Measurements from ENCODE around the gene NEXN. TPM values are rescaled to one million over a fixed set of nuclear protein-coding genes. Genes with fewer than 3 reads are reported as not detected.

The NEXN gene
- total RNA-seq, 1 experiment from 2014 or later = 1.4 TPM

DNA sequence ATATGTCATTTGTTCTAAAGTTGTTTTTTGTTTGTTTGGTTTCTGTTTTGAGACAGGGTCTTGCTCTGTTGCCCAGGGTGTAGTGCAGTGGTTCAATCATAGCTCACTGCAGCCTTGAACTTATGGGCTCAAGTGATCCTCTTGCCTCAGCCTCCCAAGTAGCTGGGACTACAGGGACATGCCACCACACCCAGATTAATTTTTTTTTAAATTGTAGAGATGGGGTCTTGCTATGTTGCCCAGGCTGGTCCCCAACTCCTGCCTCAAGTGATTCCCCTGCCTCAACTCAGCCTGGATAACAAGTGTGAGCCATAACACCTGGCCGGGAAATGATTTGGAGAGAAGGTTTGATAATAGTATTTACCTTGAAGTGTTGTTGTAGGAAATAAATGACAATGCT is 18.2 kb downstream of the NEXN start:
- no peak overlapping the region for H3K27ac Mint-ChIP-seq
- ATAC-seq = no peak
- H3K4me1 Mint-ChIP-seq = no peaks in the 10 kb centered on the region

DNA sequence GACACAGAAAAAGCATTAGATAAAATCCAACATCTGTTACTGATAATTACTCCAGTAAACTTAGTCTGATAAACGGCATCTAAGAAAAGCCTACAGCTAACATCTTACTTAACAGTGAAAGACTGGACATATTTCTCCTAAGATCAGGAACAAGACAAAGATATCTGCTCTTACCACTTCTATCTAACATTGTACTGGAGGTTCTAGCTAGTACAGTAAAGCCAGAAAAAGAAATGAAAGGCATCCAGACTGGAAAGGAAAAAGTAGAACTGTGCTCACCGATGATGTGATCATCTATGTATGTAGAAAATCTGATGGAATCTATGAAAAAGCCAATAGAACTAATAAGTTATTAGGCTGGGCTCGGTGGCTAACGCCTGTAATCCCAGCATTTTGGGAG is 21.7 kb downstream of the NEXN start:
- H3K27ac Mint-ChIP-seq = no peak overlapping the region
- POLR2A ChIA-PET = interaction anchor here (0.7 kb wide), 1 partner anchor 1886 kb away, joined by 3 read pairs; no protein-coding TSS in a partner anchor
- TF ChIP-seq, protein P1, sequence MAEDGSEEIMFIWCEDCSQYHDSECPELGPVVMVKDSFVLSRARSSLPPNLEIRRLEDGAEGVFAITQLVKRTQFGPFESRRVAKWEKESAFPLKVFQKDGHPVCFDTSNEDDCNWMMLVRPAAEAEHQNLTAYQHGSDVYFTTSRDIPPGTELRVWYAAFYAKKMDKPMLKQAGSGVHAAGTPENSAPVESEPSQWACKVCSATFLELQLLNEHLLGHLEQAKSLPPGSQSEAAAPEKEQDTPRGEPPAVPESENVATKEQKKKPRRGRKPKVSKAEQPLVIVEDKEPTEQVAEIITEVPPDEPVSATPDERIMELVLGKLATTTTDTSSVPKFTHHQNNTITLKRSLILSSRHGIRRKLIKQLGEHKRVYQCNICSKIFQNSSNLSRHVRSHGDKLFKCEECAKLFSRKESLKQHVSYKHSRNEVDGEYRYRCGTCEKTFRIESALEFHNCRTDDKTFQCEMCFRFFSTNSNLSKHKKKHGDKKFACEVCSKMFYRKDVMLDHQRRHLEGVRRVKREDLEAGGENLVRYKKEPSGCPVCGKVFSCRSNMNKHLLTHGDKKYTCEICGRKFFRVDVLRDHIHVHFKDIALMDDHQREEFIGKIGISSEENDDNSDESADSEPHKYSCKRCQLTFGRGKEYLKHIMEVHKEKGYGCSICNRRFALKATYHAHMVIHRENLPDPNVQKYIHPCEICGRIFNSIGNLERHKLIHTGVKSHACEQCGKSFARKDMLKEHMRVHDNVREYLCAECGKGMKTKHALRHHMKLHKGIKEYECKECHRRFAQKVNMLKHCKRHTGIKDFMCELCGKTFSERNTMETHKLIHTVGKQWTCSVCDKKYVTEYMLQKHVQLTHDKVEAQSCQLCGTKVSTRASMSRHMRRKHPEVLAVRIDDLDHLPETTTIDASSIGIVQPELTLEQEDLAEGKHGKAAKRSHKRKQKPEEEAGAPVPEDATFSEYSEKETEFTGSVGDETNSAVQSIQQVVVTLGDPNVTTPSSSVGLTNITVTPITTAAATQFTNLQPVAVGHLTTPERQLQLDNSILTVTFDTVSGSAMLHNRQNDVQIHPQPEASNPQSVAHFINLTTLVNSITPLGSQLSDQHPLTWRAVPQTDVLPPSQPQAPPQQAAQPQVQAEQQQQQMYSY (CRISPR knock-in tag; IDR thresholded peaks at IDR 0.05) = no peak
- TF ChIP-seq, protein P2, sequence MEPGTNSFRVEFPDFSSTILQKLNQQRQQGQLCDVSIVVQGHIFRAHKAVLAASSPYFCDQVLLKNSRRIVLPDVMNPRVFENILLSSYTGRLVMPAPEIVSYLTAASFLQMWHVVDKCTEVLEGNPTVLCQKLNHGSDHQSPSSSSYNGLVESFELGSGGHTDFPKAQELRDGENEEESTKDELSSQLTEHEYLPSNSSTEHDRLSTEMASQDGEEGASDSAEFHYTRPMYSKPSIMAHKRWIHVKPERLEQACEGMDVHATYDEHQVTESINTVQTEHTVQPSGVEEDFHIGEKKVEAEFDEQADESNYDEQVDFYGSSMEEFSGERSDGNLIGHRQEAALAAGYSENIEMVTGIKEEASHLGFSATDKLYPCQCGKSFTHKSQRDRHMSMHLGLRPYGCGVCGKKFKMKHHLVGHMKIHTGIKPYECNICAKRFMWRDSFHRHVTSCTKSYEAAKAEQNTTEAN (CRISPR knock-in tag; IDR thresholded peaks at IDR 0.05) = no peak
- TF ChIP-seq OVOL2 (CRISPR knock-in tag; IDR thresholded peaks at IDR 0.05; ENCODE audit: borderline replicate concordance) (no peak), SMAD3 (CRISPR knock-in tag; IDR thresholded peaks at IDR 0.05; ENCODE audit: borderline replicate concordance) (no peak), ZBTB21 (CRISPR knock-in tag; IDR thresholded peaks at IDR 0.05; ENCODE audit: borderline replicate concordance) (no peak), NR2C2 (CRISPR knock-in tag; IDR thresholded peaks at IDR 0.05) (no peak), TEAD4 (CRISPR knock-in tag; IDR thresholded peaks at IDR 0.05) (no peak), JAZF1 (CRISPR knock-in tag; IDR thresholded peaks at IDR 0.05) (no peak), ZNF138 (CRISPR knock-in tag; conservative IDR thresholded peaks at IDR 0.05) (no peak), GRHL2 (CRISPR knock-in tag; IDR thresholded peaks at IDR 0.05; ENCODE audit: insufficient replicate concordance, severe bottlenecking) (no peak), ZNF219 (CRISPR knock-in tag; IDR thresholded peaks at IDR 0.05; ENCODE audit: borderline replicate concordance) (no peak), TP53 (CRISPR knock-in tag; IDR thresholded peaks at IDR 0.05) (no peak)
- TF ChIP-seq, protein P3, sequence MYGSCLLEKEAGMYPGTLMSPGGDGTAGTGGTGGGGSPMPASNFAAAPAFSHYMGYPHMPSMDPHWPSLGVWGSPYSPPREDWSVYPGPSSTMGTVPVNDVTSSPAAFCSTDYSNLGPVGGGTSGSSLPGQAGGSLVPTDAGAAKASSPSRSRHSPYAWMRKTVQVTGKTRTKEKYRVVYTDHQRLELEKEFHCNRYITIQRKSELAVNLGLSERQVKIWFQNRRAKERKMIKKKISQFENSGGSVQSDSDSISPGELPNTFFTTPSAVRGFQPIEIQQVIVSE (CRISPR knock-in tag; IDR thresholded peaks at IDR 0.05; ENCODE audit: borderline replicate concordance) = no peak
- TF ChIP-seq, protein P4, sequence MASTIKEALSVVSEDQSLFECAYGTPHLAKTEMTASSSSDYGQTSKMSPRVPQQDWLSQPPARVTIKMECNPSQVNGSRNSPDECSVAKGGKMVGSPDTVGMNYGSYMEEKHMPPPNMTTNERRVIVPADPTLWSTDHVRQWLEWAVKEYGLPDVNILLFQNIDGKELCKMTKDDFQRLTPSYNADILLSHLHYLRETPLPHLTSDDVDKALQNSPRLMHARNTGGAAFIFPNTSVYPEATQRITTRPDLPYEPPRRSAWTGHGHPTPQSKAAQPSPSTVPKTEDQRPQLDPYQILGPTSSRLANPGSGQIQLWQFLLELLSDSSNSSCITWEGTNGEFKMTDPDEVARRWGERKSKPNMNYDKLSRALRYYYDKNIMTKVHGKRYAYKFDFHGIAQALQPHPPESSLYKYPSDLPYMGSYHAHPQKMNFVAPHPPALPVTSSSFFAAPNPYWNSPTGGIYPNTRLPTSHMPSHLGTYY (CRISPR knock-in tag; IDR thresholded peaks at IDR 0.05) = no peak
- TF ChIP-seq, protein P5, sequence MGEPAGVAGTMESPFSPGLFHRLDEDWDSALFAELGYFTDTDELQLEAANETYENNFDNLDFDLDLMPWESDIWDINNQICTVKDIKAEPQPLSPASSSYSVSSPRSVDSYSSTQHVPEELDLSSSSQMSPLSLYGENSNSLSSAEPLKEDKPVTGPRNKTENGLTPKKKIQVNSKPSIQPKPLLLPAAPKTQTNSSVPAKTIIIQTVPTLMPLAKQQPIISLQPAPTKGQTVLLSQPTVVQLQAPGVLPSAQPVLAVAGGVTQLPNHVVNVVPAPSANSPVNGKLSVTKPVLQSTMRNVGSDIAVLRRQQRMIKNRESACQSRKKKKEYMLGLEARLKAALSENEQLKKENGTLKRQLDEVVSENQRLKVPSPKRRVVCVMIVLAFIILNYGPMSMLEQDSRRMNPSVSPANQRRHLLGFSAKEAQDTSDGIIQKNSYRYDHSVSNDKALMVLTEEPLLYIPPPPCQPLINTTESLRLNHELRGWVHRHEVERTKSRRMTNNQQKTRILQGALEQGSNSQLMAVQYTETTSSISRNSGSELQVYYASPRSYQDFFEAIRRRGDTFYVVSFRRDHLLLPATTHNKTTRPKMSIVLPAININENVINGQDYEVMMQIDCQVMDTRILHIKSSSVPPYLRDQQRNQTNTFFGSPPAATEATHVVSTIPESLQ (CRISPR knock-in tag; IDR thresholded peaks at IDR 0.05) = no peak

More for the DNA sequence above, 18.2 kb downstream of the NEXN start:
- H3K9me3 Mint-ChIP-seq = no peaks in the 10 kb centered on the region
- TF ChIP-seq ESRRA (CRISPR knock-in tag; IDR thresholded peaks at IDR 0.05; ENCODE audit: borderline replicate concordance) = no peak
- TF ChIP-seq, protein P6, sequence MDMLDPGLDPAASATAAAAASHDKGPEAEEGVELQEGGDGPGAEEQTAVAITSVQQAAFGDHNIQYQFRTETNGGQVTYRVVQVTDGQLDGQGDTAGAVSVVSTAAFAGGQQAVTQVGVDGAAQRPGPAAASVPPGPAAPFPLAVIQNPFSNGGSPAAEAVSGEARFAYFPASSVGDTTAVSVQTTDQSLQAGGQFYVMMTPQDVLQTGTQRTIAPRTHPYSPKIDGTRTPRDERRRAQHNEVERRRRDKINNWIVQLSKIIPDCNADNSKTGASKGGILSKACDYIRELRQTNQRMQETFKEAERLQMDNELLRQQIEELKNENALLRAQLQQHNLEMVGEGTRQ (CRISPR knock-in tag; IDR thresholded peaks at IDR 0.05) = no peak
- no peak for TF ChIP-seq CBFB (CRISPR knock-in tag; IDR thresholded peaks at IDR 0.05; ENCODE audit: low read depth)
- TF ChIP-seq, protein P7, sequence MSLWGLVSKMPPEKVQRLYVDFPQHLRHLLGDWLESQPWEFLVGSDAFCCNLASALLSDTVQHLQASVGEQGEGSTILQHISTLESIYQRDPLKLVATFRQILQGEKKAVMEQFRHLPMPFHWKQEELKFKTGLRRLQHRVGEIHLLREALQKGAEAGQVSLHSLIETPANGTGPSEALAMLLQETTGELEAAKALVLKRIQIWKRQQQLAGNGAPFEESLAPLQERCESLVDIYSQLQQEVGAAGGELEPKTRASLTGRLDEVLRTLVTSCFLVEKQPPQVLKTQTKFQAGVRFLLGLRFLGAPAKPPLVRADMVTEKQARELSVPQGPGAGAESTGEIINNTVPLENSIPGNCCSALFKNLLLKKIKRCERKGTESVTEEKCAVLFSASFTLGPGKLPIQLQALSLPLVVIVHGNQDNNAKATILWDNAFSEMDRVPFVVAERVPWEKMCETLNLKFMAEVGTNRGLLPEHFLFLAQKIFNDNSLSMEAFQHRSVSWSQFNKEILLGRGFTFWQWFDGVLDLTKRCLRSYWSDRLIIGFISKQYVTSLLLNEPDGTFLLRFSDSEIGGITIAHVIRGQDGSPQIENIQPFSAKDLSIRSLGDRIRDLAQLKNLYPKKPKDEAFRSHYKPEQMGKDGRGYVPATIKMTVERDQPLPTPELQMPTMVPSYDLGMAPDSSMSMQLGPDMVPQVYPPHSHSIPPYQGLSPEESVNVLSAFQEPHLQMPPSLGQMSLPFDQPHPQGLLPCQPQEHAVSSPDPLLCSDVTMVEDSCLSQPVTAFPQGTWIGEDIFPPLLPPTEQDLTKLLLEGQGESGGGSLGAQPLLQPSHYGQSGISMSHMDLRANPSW (CRISPR knock-in tag; conservative IDR thresholded peaks at IDR 0.05; ENCODE audit: low read depth) = no peak
- TF ChIP-seq NR1H2 (CRISPR knock-in tag; IDR thresholded peaks at IDR 0.05) = no peak
- TF ChIP-seq TP53 (CRISPR knock-in tag; IDR thresholded peaks at IDR 0.05) = no peak
- 0 out of 2 replicates have a peak, but pooled peaks have one; percentile 29 for TF ChIP-seq GTF2I (CRISPR knock-in tag; conservative IDR thresholded peaks at IDR 0.05)
- no peaks in the 10 kb centered on the region for H3K36me3 Mint-ChIP-seq
- H3K27me3 Mint-ChIP-seq (ENCODE audit: low read depth) = no peaks in the 10 kb centered on the region
- H3K4me3 Mint-ChIP-seq = no peak overlapping the region
- DNase-seq (ENCODE audit: low spot score) = no peak
- POLR2A ChIA-PET = no interaction called here
- CTCF ChIA-PET = no interaction called here

More for the DNA sequence above, 21.7 kb downstream of the NEXN start:
- no peak overlapping the region for H3K4me3 Mint-ChIP-seq
- no peaks in the 10 kb centered on the region for H3K36me3 Mint-ChIP-seq
- no peaks in the 10 kb centered on the region for H3K9me3 Mint-ChIP-seq
- ATAC-seq (no peak), DNase-seq (ENCODE audit: low spot score) (no peak)
- CTCF ChIA-PET = interaction anchor here (1.5 kb wide), 1 partner anchor 10 kb away, joined by 4 read pairs; no protein-coding TSS in a partner anchor
- no peaks in the 10 kb centered on the region for H3K4me1 Mint-ChIP-seq
- H3K27me3 Mint-ChIP-seq (ENCODE audit: low read depth) = no peaks in the 10 kb centered on the region
